NCI-H1417 (cell line): Measurements from ENCODE around the gene HDAC1.

Source experiments
- DNase-seq, 3 experiments: peaks; one replicate each; lab custom pipeline; 2025; lab: John Stamatoyannopoulos, UW

The HDAC1 gene

GRCh38 chr1:32373996-32374592 is 82.2 kb downstream of the HDAC1 start:
- DNase-seq: no peak

- no peak for DNase-seq
These were observed 84.3 kb downstream of the HDAC1 start for GRCh38 chr1:32376199-32376598.

- DNase-seq: no peak
These were observed 85.8 kb downstream of the HDAC1 start for GRCh38 chr1:32377541-32378220.

- DNase-seq: no peak
These were observed 88.2 kb downstream of the HDAC1 start for GRCh38 chr1:32380057-32380456.
